ENCODE data around the gene IFNL1.
"Not testable (repeated sequence)": the region's sequence is repeated elsewhere in the genome, so short reads cannot be mapped to it uniquely, and the experiment has no call there.

IFNL1 gene

GRCh38 chr19:39296055-39296645 is at the start of gene IFNL1:
Gene IFNL1, plus strand, starts transcription at chr19:39296407. Its CDS starts 15 bp downstream, at chr19:39296422.
- DNase-seq (ENCODE audit: extremely low read depth in 1 of 2, low read depth in 1 of 2), result no peak

DNA sequence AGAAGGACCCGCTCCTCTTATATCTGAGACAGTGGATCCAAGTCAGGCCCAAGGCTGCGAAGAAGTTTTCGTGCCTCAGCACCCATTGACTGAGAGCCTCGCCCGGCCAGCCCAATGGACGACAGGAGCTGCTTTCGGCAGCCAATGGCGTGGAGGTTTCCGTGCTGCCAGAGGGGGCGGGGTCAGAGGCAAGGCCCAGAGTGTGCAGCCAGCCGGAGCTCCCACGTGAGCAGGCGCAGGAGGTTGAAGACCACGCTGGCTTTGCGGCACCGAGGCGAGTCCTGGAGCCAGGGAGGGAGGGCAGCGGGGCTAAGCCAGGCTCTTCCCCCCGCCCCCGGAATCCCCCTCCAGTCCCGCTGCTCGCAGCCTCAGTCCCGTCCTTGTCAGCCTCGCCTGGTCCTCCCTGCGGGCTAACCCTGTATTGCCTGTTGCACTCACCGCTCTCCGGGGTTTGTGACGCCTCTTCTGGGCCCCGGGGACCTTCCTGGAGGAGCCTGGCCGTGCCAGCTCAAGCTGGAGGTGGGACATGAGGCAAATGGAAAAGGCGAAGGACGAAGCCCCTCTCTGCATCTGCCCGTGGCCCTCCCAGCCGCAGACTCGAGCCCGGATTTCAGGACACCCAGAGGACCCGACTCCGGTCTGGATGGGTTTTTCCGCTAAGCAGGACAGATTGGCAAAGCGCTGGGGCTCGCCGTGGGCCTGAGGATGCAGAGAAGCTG is 49.1 kb upstream of the IFNL1 start:
- peak in 1 of 2 donors; percentile 20 for DNase-seq (ENCODE audit: extremely low read depth in 1 of 2, low read depth in 1 of 2)

DNA sequence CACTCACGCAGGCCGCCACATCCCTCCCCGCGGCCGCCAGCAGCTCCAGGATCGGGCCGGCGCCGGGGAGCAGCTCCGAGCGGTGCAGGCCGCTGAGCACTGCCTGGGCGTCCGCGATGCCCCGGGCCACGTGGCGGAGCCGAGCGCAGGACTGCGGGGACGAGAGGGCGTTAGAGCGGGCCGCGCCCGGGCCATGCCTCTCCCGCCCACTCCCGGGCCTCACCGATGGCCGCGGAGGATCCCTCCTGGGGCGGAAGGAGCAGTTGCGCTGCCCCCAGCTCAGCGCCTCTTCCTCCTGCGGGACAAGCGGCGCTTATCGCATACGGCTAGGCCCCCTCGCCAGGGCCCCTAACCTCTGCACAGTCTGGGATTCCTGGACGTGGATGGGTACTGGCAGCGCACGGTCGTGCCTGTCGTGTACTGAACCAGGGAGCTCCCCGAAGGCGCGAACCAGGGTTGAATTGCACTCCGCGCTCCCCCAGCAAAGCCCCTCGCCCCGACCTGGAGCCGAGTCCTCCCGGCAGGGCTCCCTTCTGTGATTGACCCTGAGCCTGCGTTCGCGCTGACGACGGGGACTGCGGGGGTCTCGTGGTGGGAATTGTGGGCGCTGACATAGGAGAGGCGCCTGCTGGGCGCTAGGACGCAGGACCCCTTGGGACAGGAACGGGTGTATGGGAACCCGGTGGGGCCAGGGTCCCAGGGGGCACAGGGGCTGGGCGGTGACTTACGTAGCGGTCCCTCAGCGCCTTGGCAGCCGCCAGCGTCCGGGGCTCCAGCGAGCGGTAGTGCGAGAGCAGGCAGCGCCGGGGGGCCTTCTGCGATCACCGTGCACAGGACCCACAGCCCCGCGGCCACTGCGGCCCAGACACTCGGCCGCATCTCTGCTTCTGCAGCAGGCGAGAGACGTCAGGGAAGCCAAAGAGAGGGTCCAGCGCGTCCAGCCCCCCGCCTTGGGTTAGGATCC is 48.2 kb upstream of the IFNL1 start:
- no peak for DNase-seq (ENCODE audit: extremely low read depth in 1 of 2, low read depth in 1 of 2)

- DNase-seq (ENCODE audit: extremely low read depth in 1 of 2, low read depth in 1 of 2), result no peak
Measured at GRCh38 chr19:39248806-39249205, 47.4 kb upstream of the IFNL1 start, which contains the start of gene IFNL4. Gene IFNL4, minus strand, starts transcription at chr19:39248856.

DNA sequence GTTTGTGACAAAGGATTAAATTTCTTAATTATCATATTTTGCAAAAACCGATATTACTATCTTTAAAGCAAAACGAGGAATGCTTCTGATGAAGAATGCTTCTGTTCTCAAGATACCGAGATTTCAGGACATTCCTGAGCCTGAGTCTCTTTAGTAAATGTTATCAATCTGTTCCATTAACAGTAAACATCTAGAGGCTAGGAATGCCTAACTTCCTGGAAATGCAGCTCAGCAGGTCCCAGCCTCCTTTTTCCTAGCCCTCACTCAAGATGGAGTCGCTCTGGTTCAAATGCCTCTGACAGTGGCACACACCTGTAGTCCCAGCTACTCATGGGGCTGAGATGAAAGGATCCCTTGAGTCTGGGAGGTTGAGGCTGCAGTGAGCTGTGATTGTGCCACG is 45.1 kb upstream of the IFNL1 start:
- DNase-seq (ENCODE audit: extremely low read depth in 1 of 2, low read depth in 1 of 2), result no peak

- DNase-seq (ENCODE audit: extremely low read depth in 1 of 2, low read depth in 1 of 2), result no peak
Measured at GRCh38 chr19:39251846-39252245, 44.4 kb upstream of the IFNL1 start.

GRCh38 chr19:39252458-39252857 is 43.7 kb upstream of the IFNL1 start:
- no peak for DNase-seq (ENCODE audit: extremely low read depth in 1 of 2, low read depth in 1 of 2)

DNA sequence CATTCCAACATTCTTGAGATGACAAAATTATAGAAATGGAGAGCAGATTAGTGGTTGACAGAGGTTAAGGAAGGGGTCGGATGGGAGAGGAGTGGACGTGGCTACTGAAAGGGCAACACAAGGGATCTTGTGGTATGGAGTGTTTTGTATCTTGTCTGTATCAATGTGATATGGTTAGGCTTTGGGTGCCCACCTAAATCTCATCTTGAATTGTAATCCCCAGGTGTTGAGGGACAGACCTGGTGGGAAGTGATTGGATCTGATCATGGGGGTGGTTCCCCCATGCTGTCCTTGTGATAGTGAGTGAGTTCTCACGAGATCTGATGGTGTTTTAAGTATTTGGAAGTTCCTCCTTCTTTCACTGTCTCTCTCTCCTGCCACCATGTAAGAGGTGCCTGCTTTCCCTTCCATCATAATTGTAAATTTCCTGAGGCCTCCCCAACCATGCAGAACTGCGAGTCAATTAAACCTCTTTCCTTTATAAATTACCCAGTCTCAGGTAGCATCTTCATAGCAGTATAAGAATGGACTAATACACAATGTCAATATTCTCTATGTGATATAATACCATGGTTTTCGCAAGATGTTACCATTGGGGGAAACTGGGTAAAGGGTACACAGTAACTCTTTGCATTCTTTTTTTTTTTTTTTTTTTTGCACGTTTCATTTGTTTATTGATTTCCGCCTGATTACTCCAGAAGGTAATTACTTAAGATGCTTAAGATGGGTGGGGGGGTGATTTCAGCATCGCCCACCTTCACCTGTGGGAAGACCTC is 42.6 kb upstream of the IFNL1 start:
- no peak for DNase-seq (ENCODE audit: extremely low read depth in 1 of 2, low read depth in 1 of 2)

DNA sequence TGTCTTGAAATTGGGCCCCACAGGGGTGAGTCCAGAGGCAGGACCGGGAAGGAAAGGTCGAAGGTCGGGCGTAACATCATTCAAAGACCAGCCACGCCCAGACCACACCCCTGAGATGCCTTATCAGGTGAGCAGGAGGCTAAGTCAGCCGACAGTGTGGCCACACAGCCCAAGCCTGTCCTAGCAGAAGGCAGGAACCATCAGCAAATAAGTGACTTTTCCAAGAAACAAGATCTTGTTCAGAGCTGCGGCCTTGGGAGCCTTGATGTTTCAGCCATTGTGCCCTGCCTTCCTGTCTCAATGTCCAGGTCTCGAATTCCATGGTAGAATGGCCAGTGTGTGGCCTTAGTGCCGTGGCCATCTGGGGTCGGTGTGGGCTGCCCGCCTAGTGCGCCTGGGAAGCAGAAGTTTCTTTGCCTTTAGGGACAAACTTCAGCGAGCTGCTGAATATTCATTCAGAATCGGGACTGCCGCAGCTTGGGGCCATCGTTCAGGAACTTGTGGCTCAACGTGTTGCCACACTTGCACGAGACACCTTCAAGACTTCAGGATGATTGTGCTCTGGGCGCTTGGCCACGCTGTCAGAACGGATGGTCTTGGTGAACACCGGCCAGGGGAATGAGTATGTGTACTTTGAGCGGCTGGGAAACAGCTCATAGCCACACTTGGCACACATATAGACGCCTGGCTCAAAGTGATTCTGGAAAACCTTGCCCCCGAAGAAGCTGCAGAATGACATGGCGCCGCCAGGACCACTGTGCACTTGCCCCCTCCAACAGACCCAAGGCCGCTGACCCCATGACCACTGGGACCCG is 41.5 kb upstream of the IFNL1 start:
- no peak for DNase-seq (ENCODE audit: extremely low read depth in 1 of 2, low read depth in 1 of 2)

GRCh38 chr19:39257227-39257626 is 39.0 kb upstream of the IFNL1 start:
- DNase-seq (ENCODE audit: extremely low read depth in 1 of 2, low read depth in 1 of 2), result no peak

DNA sequence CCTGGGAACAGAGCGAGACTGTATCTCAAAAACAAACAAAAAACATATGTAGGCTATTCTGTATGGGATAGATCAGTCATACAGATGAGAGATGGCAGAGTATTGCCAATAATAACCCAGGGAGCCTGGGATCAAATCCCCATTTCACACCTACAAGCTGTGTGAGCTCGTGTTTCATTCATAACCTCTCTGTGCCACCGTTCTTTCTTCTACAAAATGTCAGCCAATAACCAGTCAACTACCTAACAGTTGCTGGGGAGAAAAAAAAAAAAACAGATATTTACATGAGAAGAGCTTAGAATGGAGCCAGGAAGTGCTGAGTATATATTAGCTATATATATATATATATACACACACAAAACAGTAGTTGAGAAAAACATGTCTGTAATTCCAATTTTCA is 34.5 kb upstream of the IFNL1 start:
- DNase-seq (ENCODE audit: extremely low read depth in 1 of 2, low read depth in 1 of 2), result no peak

DNA sequence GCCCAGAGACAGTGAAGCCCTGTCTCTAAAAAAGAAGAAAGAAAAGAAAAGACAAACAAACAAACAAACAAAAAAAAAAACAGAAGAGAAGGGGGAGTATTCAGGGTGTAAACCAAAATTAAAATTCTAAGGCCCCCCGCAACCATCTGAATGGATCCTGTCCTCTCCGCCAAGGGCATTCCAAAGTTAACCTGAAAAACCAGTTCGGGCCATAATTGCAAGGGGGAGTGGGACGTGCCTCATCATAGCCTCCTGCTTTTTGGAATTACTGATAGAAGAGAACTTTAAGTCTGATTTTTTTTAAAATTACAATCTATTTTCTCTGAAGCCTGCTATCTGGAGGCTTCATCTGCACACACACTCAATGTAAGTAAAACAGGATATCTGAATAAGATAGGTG is 33.7 kb upstream of the IFNL1 start:
- DNase-seq (ENCODE audit: extremely low read depth in 1 of 2, low read depth in 1 of 2), result no peak

DNA sequence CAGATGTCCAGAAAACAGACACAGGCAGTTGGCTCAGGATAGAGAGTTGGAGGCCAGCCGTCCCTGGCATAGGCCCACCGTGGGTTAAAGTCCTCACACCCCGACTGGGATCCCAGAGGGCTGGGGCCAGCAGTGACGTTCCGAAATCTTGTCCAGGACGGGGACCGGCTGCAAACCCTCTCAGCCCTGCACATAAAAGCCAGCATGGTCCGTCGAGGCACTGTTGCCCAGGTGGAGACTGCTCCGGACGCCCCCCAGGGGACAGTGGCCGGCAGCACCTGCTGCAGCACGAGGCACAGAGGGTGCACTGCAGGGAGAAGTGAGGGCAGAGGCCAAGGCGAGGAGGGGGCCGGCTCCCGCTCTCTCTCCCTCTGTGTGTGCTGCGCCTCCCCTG is 32.3 kb upstream of the IFNL1 start:
- no peak for DNase-seq (ENCODE audit: extremely low read depth in 1 of 2, low read depth in 1 of 2)

DNA sequence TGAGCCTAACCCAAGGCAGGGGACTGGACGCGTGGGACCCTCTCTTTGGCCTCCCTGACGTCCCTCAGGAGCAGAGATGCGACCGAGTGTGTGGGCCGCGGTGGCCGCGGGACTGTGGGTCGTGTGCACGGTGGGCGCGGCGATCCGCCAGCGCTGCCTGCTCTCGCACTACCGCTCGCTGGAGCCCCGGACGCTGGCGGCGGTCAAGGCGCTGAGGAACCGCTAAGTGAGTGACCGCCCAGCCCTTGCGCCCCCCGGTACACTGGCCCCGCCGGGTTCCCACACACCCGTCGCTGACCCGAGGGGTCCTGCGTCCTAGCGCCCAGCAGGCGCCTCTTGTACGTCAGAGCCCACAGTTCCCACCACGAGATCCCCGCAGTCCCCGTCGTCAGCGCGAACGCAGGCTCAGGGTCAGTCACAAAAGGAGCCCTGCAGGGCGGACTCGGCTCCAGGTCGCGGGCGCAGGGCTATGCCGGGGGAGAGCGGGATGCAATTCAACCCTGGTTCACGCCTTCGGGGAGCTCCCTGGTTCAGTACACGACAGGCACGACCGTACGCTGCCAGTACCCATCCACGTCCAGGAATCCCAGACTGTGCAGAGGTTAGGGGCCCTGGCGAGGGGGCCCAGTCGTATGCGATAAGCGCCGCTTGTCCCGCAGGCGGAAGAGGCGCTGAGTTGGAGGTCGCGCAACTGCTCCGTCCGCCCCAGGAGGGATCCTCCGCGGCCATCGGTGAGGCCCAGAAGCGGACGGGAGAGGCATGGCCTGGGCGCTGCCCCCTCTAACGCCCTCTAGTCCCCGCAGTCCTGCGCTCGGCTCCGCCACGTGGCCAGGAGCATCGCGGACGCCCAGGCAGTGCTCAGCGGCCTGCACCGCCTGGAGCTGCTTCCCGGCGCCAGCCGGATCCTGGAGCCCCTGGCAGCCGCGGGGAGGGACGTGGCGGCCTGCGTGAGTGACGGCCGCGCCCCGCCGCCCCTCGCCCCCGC is 31.6 kb upstream of the IFNL1 start:
- no peak for DNase-seq (ENCODE audit: extremely low read depth in 1 of 2, low read depth in 1 of 2)

GRCh38 chr19:39265321-39265916 is 30.8 kb upstream of the IFNL1 start:
- no peak for DNase-seq (ENCODE audit: extremely low read depth in 1 of 2, low read depth in 1 of 2)

DNA sequence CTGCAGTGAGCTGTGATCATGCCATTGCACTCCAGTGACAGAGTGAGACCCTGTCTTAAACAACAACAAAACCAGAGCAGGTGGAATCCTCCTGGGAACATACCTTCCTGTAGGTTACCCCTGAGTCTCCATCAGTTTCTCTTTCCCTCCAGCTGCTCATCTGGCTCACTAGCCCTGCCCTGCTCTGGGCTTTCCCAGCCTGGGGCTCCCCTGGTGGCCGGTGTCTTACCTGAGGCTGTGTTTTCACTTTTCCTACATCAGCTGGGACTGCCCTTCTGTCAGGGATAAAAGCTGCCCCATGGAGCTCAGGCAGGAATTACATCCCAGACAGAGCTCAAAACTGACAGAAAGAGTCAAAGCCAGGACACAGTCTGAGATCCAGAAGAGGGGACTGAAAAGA is 28.1 kb upstream of the IFNL1 start, which contains the start of gene IFNL2:
IFNL2 (plus strand) TSS at position 312 of the 400 bp plus-strand sequence. CDS start 173 bp downstream, outside the sequence.
- not testable (repeated sequence) for DNase-seq (ENCODE audit: extremely low read depth in 1 of 2, low read depth in 1 of 2)

- DNase-seq (ENCODE audit: extremely low read depth in 1 of 2, low read depth in 1 of 2), result not testable (repeated sequence)
Measured at GRCh38 chr19:39268531-39269223, 27.5 kb upstream of the IFNL1 start.

DNA sequence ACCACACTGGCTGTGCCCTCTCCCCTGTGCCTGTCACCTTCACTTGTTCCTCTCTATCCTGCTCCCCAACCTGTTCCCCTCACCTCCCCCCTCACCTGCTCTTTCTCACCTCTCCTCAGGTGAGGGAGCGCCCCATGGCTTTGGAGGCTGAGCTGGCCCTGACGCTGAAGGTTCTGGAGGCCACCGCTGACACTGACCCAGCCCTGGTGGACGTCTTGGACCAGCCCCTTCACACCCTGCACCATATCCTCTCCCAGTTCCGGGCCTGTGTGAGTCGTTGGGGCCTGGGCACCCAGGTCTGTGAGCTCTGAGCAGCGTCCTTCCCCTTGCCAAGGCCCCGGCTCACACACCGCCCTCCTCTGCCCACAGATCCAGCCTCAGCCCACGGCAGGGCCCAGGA is 26.8 kb upstream of the IFNL1 start:
- not testable (repeated sequence) for DNase-seq (ENCODE audit: extremely low read depth in 1 of 2, low read depth in 1 of 2)

Data from stimulated activated CD8-positive, alpha-beta memory T cell treated with anti-CD3 and anti-CD28 coated beads, Interleukin-7, amount 100 ng/mL, for 48 hours (primary cell).